ENCODE data around the gene NAALADL2.

DNA sequence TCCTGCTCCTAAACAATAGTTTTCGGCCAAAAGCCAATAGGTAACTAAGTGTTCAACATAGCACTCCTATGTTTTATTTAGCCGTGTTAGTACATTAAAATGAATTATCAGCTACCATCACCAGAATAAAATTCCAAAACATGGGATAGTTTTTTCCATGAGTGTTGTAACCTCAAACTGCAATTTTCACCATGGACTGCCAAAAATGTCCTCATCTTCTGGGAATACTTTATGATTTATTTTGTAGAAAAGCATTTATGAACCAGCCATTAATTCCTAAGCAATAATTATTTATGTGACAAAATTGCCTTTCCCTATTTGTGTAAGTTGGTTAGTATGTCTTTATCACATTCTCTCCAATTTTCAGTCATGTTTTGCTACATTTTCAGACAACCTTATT, 438.1 kb downstream of the NAALADL2 start:
- TF ChIP-seq POLR2A (IDR thresholded peaks at IDR 0.05; ENCODE audit: low read length) (no peak), GATA1 (IDR thresholded peaks at IDR 0.05; ENCODE audit: low read depth, low read length) (no peak)

Data from erythroblast (primary cell).